GM18526 (cell line): ENCODE measurements around the gene ANKRD22.

Experiments
- POLR2A ChIP-seq: IDR thresholded peaks from 3 replicates; pipeline ENCODE4 v1.6.1; 2011; ENCODE audit not compliant: insufficient read length; ENCODE audit errors: extremely low read depth

The ANKRD22 gene

GRCh38 chr10:88851706-88852105 lies at the start of gene ANKRD22:
TSS of gene ANKRD22 (minus strand) at chr10:88851844. CDS start at chr10:88851607, 237 bp downstream.
- TF ChIP-seq POLR2A = no peak

GRCh38 chr10:88899886-88900285 lies 48.2 kb upstream of the ANKRD22 start:
- no peak for TF ChIP-seq POLR2A

GRCh38 chr10:88898727-88899126 lies 47.1 kb upstream of the ANKRD22 start:
- no peak for TF ChIP-seq POLR2A

GRCh38 chr10:88896994-88897853 lies 45.6 kb upstream of the ANKRD22 start:
- TF ChIP-seq POLR2A = no peak

GRCh38 chr10:88896372-88896993 lies 44.8 kb upstream of the ANKRD22 start:
- TF ChIP-seq POLR2A = no peak

- no peak for TF ChIP-seq POLR2A
Observed at GRCh38 chr10:88895250-88895649, 43.6 kb upstream of the ANKRD22 start.

GRCh38 chr10:88893611-88894010 lies 42.0 kb upstream of the ANKRD22 start:
- no peak for TF ChIP-seq POLR2A

- TF ChIP-seq POLR2A = no peak
Observed at GRCh38 chr10:88892222-88892967, 40.8 kb upstream of the ANKRD22 start.

GRCh38 chr10:88890681-88891381 lies 39.2 kb upstream of the ANKRD22 start:
- no peak for TF ChIP-seq POLR2A

GRCh38 chr10:88889559-88890337 lies 38.1 kb upstream of the ANKRD22 start:
- TF ChIP-seq POLR2A = no peak

GRCh38 chr10:88888810-88889445 lies 37.3 kb upstream of the ANKRD22 start:
- no peak for TF ChIP-seq POLR2A

- TF ChIP-seq POLR2A = no peak
Observed at GRCh38 chr10:88886557-88886956, 34.9 kb upstream of the ANKRD22 start.

GRCh38 chr10:88883448-88883809 lies 31.8 kb upstream of the ANKRD22 start:
- no peak for TF ChIP-seq POLR2A
